Subcutaneous adipose tissue (tissue), 4 donors: Measurements from ENCODE around the gene CT47C1. TPM values are rescaled to one million over a fixed set of nuclear protein-coding genes. Genes with fewer than 3 reads are reported as not detected.

ENCODE experiments used
- CTCF ChIP-seq: fragments of 450-650 bp; IDR thresholded peaks from one replicate; pipeline ENCODE4 v1.5.1; 2016; ENCODE audit warnings: low read depth, mild to moderate bottlenecking, control low read depth, antibody characterized with exemption, moderate library complexity
- total RNA-seq, 4 donors: library from RNA; depleted of rRNA; stranded (reverse); fragments of >200 nt; gene quantifications; one replicate each; pipeline ENCODE4 v1.1.0, GENCODE V29; 2016

Gene CT47C1
- total RNA-seq, 4 donors from 2014 or later, result not detected

GRCh38 chrX:119042040-119042439 is 30.8 kb upstream of the CT47C1 start:
- TF ChIP-seq CTCF, result no peak

- TF ChIP-seq CTCF, result no peak
Observed at GRCh38 chrX:119042996-119043395, 29.8 kb upstream of the CT47C1 start.

DNA sequence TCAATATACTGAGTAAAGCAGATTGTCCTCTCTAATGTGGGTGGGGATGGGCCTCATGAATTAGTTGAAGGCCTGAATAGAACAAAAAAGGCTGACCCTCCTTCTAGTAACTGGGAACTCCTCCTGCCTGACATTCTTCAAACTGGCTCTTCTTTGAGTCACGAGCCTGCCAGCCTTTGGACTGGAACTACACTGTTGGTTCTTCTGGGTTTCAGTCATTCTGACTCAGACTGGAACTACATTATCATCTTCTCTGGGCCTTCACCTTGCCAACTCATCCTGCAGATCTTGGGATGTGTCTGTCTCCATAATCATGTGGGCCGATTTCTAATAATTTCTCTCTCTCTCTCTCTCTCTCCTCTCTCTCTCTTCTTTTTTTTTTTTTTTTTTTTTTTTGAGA is 26.9 kb upstream of the CT47C1 start:
- no peak for TF ChIP-seq CTCF

GRCh38 chrX:119055687-119056086 is 17.1 kb upstream of the CT47C1 start:
- TF ChIP-seq CTCF, result no peak

DNA sequence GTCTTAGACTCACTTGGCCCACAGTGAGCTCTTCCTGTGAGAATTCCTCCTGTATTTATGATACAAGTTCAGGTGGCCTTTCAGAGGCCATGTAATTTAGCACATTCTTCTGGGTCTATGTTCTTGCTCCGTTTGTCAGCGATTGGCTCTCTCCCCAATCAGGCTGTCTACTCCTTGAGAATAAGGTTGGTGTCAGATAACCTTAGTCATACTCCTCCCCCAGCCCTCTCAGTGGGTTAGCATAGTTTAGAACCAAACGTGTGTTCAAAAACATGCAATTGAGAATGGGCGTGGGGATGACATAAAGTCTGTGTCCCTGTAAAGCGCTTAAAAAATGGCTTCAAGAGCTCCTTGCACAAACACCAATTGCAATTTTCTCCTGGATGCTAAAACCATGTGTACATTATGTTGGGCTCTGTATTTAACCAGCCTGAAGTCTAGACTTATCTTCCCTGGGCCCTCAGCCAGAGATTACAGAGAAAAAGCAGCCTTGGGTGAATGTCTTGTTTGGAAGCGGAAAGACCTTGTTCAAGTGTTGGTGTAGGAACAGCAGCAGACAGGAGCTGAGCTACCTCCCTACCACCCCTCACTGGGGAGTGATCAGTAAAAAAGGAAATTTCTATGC is 9.9 kb upstream of the CT47C1 start:
- TF ChIP-seq CTCF, result no peak

DNA sequence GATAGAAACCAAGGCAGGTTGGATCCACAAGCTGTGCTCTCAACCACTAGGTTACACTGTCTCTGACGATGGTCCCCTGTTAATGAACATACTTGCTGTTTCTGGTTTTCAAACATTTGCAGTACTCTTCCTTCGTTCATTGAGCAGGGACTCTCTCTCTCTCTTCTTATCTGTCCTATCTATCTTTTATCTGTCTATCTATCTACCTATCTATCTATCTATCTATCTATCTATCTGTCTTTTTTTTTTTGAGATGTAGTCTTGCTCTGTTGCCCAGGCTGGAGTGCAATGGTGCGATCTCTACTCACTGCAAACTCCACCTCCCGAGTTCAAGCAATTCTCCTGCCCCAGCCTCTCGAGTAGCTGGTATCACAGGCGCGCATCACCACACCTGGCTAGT is 9.4 kb upstream of the CT47C1 start:
- no peak for TF ChIP-seq CTCF

DNA sequence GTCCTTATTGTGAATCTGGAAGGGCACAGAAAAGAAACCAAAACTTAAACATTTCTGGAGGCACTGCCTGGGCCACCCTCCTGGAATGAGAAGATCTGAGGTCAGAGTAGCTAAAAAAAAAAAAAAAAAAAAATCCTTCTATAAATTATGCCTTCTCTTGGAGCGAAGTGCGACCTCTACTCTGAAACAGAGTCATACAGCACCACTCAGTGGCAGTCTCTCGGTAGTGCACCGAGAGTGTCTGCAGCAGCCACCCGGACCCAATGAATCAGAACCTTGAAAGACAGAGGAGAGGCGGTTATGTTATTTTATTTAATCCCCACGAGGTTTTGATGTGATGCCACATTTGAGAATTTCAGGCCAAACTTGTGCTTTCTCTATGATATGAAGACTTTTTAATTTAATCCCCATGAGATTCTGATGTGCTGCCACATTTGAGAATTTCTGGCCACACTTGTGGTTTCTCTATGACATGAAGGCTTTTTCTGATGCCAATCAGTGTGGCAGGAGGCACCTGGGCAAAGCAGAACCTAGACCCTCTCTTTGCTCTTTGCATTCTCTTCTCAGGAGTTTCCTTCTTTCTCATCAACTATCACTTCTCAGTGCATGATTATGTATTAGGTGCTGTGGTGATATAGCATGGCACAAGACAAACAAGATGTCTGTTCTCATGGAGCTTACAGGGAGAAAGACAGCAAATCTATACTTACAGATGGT is 5.6 kb upstream of the CT47C1 start:
- no peak for TF ChIP-seq CTCF
